SK-N-SH (cell line): ENCODE measurements around the gene GRIN1.

Experiments used
- CHD2 ChIP-seq: fragments of 150-350 bp; IDR thresholded peaks from 2 replicates; pipeline ENCODE4 v1.6.1; 2018; ENCODE audit warnings: low read length; ENCODE audit not compliant: partially characterized antibody
- EP300 ChIP-seq, 2 experiments: IDR thresholded peaks; 2 replicates each; pipeline versions ENCODE4 v1.4.0 to v1.6.1; 2012; ENCODE audit warnings: borderline replicate concordance in 1 of 2, low read depth in 1 of 2, low read length in 1 of 2
- EZH2phosphoT487 ChIP-seq: fragments of 200-600 bp; sonication (generic); IDR thresholded peaks from 2 replicates; pipeline ENCODE4 v1.6.1; 2017; ENCODE audit warnings: low read depth, mixed run types, mild to moderate bottlenecking, antibody characterized with exemption, moderate library complexity, borderline replicate concordance
- ZBTB33 ChIP-seq: IDR thresholded peaks from 2 replicates; pipeline ENCODE4 v1.4.0; 2012; ENCODE audit warnings: low read depth, borderline replicate concordance
- TF ChIP-seq, protein P1 (sequence below): fragments of 200-600 bp; sonication (generic); IDR thresholded peaks from 2 replicates; pipeline ENCODE4 v1.6.1; 2017; ENCODE audit warnings: antibody characterized with exemption, mild to moderate bottlenecking, moderate library complexity
- TF ChIP-seq, protein P2 (sequence below): IDR thresholded peaks from 2 replicates; pipeline ENCODE4 v1.6.1; 2012; ENCODE audit warnings: mild to moderate bottlenecking, low read depth, low read length, moderate library complexity
- TF ChIP-seq, protein P3 (sequence below): IDR thresholded peaks from 2 replicates; pipeline ENCODE4 v1.4.0; 2012; ENCODE audit warnings: low read depth

- TF ChIP-seq CHD2: no peak
- no peak for TF ChIP-seq EZH2phosphoT487
- TF ChIP-seq, protein P1, sequence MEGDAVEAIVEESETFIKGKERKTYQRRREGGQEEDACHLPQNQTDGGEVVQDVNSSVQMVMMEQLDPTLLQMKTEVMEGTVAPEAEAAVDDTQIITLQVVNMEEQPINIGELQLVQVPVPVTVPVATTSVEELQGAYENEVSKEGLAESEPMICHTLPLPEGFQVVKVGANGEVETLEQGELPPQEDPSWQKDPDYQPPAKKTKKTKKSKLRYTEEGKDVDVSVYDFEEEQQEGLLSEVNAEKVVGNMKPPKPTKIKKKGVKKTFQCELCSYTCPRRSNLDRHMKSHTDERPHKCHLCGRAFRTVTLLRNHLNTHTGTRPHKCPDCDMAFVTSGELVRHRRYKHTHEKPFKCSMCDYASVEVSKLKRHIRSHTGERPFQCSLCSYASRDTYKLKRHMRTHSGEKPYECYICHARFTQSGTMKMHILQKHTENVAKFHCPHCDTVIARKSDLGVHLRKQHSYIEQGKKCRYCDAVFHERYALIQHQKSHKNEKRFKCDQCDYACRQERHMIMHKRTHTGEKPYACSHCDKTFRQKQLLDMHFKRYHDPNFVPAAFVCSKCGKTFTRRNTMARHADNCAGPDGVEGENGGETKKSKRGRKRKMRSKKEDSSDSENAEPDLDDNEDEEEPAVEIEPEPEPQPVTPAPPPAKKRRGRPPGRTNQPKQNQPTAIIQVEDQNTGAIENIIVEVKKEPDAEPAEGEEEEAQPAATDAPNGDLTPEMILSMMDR: no peak
- TF ChIP-seq, protein P2, sequence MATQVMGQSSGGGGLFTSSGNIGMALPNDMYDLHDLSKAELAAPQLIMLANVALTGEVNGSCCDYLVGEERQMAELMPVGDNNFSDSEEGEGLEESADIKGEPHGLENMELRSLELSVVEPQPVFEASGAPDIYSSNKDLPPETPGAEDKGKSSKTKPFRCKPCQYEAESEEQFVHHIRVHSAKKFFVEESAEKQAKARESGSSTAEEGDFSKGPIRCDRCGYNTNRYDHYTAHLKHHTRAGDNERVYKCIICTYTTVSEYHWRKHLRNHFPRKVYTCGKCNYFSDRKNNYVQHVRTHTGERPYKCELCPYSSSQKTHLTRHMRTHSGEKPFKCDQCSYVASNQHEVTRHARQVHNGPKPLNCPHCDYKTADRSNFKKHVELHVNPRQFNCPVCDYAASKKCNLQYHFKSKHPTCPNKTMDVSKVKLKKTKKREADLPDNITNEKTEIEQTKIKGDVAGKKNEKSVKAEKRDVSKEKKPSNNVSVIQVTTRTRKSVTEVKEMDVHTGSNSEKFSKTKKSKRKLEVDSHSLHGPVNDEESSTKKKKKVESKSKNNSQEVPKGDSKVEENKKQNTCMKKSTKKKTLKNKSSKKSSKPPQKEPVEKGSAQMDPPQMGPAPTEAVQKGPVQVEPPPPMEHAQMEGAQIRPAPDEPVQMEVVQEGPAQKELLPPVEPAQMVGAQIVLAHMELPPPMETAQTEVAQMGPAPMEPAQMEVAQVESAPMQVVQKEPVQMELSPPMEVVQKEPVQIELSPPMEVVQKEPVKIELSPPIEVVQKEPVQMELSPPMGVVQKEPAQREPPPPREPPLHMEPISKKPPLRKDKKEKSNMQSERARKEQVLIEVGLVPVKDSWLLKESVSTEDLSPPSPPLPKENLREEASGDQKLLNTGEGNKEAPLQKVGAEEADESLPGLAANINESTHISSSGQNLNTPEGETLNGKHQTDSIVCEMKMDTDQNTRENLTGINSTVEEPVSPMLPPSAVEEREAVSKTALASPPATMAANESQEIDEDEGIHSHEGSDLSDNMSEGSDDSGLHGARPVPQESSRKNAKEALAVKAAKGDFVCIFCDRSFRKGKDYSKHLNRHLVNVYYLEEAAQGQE: no peak
- no peak for TF ChIP-seq EP300 (IDR thresholded peaks at IDR 0.05; ENCODE audit: borderline replicate concordance in 1 of 2, low read depth in 1 of 2, low read length in 1 of 2)
- TF ChIP-seq, protein P3, sequence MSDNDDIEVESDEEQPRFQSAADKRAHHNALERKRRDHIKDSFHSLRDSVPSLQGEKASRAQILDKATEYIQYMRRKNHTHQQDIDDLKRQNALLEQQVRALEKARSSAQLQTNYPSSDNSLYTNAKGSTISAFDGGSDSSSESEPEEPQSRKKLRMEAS: no peak
- no peak for TF ChIP-seq ZBTB33
Measured at GRCh38 chr9:137110911-137111787, 27.8 kb upstream of the GRIN1 start.
